ENCODE measurements around the gene MUC5AC. TPM values are rescaled to one million over a fixed set of nuclear protein-coding genes. Genes with fewer than 3 reads are reported as not detected.
"Not testable (repeated sequence)": the region's sequence is repeated elsewhere in the genome, so short reads cannot be mapped to it uniquely, and the experiment has no call there.

Gene MUC5AC
- total RNA-seq, 2 experiments from 2014 or later, result not detected

DNA sequence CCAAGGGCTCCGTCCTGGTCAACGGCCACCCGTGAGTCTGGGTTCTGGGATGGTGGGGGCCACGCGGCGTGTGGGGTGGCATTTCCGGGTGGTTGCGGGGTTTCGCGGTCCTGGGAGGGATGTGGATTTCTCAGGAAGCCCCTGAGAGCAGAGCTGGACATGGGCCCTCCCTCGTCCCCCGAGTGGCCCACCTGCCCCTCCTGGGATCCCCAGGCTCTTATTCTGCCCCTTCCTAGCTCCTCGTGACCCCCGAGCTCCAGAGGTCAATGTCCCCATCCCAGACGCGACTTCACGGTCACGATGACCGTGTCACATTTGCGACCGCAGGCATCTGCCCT, 4.4 kb downstream of the MUC5AC start:
- Mint-ChIP-seq H3K4me3 (no peak overlapping the region), H3K4me1 (no peaks in the 10 kb centered on the region), H3K27me3 (no peaks in the 10 kb centered on the region), H3K27ac (no peak overlapping the region), H3K36me3 (no peaks in the 10 kb centered on the region), H3K9me3 (no peaks in the 10 kb centered on the region)
- no peak for DNase-seq

- H3K27ac Mint-ChIP-seq, result no peak overlapping the region
- H3K36me3 Mint-ChIP-seq, result no peaks in the 10 kb centered on the region
- no peaks in the 10 kb centered on the region for H3K9me3 Mint-ChIP-seq
- DNase-seq, result no peak
- H3K4me3 Mint-ChIP-seq, result no peak overlapping the region
- H3K4me1 Mint-ChIP-seq, result no peaks in the 10 kb centered on the region
- no peaks in the 10 kb centered on the region for H3K27me3 Mint-ChIP-seq
These were observed 4.9 kb downstream of the MUC5AC start for GRCh38 chr11:1162491-1163311.

- Mint-ChIP-seq H3K27me3 (no peaks in the 10 kb centered on the region), H3K36me3 (no peaks in the 10 kb centered on the region), H3K27ac (no peak overlapping the region), H3K4me1 (no peaks in the 10 kb centered on the region), H3K4me3 (no peak overlapping the region), H3K9me3 (no peaks in the 10 kb centered on the region)
- no peak for DNase-seq
These were observed 5.7 kb downstream of the MUC5AC start for GRCh38 chr11:1163321-1163910.

GRCh38 chr11:1163911-1164735, 6.4 kb downstream of the MUC5AC start:
- Mint-ChIP-seq H3K4me1 (no peaks in the 10 kb centered on the region), H3K9me3 (no peaks in the 10 kb centered on the region), H3K27me3 (no peaks in the 10 kb centered on the region), H3K27ac (no peak overlapping the region), H3K36me3 (no peaks in the 10 kb centered on the region), H3K4me3 (no peak overlapping the region)
- DNase-seq, result no peak

- H3K27ac Mint-ChIP-seq, H3K27me3 Mint-ChIP-seq, DNase-seq, H3K9me3 Mint-ChIP-seq, H3K4me1 Mint-ChIP-seq, H3K4me3 Mint-ChIP-seq, H3K36me3 Mint-ChIP-seq: not testable (repeated sequence)
These were observed 7.1 kb downstream of the MUC5AC start for GRCh38 chr11:1164779-1165255.

GRCh38 chr11:1165256-1166041, 7.7 kb downstream of the MUC5AC start:
- no peak overlapping the region for H3K27ac Mint-ChIP-seq
- no peaks in the 10 kb centered on the region for H3K27me3 Mint-ChIP-seq
- H3K9me3 Mint-ChIP-seq, result peaks cover 5% of the 10 kb centered on the region
- no peaks in the 10 kb centered on the region for H3K4me1 Mint-ChIP-seq
- DNase-seq, result no peak
- H3K36me3 Mint-ChIP-seq, result no peaks in the 10 kb centered on the region
- H3K4me3 Mint-ChIP-seq, result no peak overlapping the region

DNA sequence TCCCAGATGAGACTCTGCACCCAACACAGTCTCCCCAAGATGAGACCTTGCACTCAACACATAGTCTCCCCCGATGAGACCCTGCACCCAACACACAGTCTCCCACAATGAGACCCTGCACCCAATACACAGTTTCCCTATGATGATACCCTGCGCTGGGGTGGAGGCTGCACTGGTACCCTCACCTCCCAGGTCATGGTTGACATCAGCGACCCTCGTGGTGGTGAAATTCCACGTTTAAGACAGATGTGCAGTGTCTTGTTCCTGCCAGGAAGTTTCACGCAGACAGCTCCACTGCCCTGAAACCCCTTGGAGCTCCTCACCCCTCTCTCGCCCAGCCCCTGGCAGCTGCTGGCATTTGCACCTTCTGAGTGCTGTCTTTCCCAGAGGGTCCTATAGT, 9.5 kb downstream of the MUC5AC start:
- Mint-ChIP-seq H3K4me1 (no peaks in the 10 kb centered on the region), H3K27me3 (no peaks in the 10 kb centered on the region)

GRCh38 chr11:1167751-1168231, 10.0 kb downstream of the MUC5AC start:
- H3K36me3 Mint-ChIP-seq, result no peaks in the 10 kb centered on the region
- H3K9me3 Mint-ChIP-seq, result peaks cover 16% of the 10 kb centered on the region
- no peak overlapping the region for H3K4me3 Mint-ChIP-seq

More for the DNA sequence above, 9.5 kb downstream of the MUC5AC start:
- Mint-ChIP-seq H3K27ac (no peak overlapping the region), H3K36me3 (no peaks in the 10 kb centered on the region), H3K9me3 (peaks cover 16% of the 10 kb centered on the region), H3K4me3 (no peak overlapping the region)
- DNase-seq, result no peak

DNA sequence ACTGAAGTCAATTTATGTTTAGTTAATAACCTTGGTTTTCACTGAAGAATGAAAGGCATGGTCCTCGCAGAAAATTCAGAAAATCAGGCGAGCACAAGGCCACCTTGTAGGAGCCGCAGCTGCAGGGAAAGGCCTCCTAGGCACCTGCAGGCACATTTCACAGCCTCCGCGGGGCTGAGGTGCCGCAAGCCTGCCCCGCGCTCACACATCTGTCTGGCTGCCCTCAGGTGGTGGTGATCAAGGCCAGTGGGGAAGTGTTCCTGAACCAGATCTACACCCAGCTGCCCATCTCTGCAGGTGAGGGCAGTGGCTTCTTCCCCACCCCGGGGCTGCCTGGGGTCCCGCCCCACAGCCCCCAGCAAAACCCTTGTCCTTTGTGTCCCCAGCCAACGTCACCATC, 10.5 kb downstream of the MUC5AC start:
- H3K27me3 Mint-ChIP-seq, result no peaks in the 10 kb centered on the region
- H3K4me3 Mint-ChIP-seq, result no peak overlapping the region
- DNase-seq, result no peak
- no peaks in the 10 kb centered on the region for H3K4me1 Mint-ChIP-seq
- H3K36me3 Mint-ChIP-seq, result no peaks in the 10 kb centered on the region
- no peak overlapping the region for H3K27ac Mint-ChIP-seq
- peaks cover 16% of the 10 kb centered on the region for H3K9me3 Mint-ChIP-seq

More at GRCh38 chr11:1167751-1168231, 10.0 kb downstream of the MUC5AC start:
- no peak for DNase-seq
- no peaks in the 10 kb centered on the region for H3K4me1 Mint-ChIP-seq
- H3K27me3 Mint-ChIP-seq, result no peaks in the 10 kb centered on the region
- no peak overlapping the region for H3K27ac Mint-ChIP-seq

DNA sequence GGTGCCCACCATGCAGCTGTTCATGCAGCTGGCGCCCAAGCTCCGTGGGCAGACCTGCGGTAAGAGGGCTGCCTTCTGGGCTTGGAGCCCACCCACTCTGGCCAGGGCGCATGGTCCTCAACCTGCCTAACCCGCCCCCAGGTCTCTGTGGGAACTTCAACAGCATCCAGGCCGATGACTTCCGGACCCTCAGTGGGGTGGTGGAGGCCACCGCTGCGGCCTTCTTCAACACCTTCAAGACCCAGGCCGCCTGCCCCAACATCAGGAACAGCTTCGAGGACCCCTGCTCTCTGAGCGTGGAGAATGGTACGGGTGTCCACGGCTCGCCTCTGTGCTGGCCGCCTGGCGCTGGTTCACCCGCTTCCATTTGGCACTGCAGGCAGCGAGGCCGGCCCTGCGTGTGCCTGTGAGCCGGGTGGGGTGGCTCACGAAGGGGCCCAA, 11.0 kb downstream of the MUC5AC start:
- H3K4me3 Mint-ChIP-seq, result no peak overlapping the region
- no peak overlapping the region for H3K27ac Mint-ChIP-seq
- H3K27me3 Mint-ChIP-seq, result no peaks in the 10 kb centered on the region
- no peaks in the 10 kb centered on the region for H3K36me3 Mint-ChIP-seq
- DNase-seq, result no peak
- H3K9me3 Mint-ChIP-seq, result peaks cover 16% of the 10 kb centered on the region
- H3K4me1 Mint-ChIP-seq, result no peaks in the 10 kb centered on the region

GRCh38 chr11:1171223-1171984, 13.7 kb downstream of the MUC5AC start:
- DNase-seq, result no peak
- no peaks in the 10 kb centered on the region for H3K4me1 Mint-ChIP-seq

DNA sequence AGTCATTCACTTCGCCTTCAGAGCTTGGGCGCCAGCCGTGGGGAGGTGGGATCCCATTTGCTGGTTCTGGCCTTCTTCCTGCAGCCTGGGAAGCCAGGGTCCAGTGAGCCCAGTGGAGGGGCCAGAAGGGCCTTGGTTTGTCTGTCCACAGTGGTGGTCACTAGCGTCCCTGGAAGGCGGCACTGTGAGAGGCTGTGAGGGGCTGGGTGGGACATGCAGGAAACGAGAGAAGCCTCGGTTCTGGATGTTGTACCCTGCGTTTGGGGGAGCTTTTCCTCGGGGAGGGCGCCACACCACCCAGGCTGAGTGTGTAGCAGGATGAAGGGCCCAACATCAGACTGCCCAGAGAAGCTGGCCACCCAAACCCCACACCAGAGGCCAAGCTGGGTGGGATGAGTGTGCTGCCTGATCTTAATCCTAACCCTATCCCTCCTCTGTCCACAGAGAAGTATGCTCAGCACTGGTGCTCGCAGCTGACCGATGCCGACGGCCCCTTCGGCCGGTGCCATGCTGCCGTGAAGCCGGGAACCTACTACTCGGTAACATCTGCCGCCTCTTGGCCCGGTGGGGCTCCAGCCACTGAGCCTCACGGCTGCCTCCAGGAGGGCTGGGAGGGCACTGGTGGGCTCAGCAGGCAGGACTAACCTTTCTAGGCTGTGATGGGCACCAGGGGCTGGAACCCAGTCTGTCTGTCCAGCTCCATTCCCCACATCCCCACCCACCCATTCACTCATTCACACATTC, 14.4 kb downstream of the MUC5AC start:
- Mint-ChIP-seq H3K4me3 (no peak overlapping the region), H3K27ac (no peak overlapping the region), H3K27me3 (no peaks in the 10 kb centered on the region), H3K4me1 (no peaks in the 10 kb centered on the region), H3K9me3 (peaks cover 20% of the 10 kb centered on the region), H3K36me3 (no peaks in the 10 kb centered on the region)
- no peak for DNase-seq

More at GRCh38 chr11:1171223-1171984, 13.7 kb downstream of the MUC5AC start:
- Mint-ChIP-seq H3K4me3 (no peak overlapping the region), H3K9me3 (peaks cover 20% of the 10 kb centered on the region), H3K27me3 (no peaks in the 10 kb centered on the region), H3K27ac (no peak overlapping the region), H3K36me3 (no peaks in the 10 kb centered on the region)

GRCh38 chr11:1172729-1173117, 15.0 kb downstream of the MUC5AC start:
- H3K27me3 Mint-ChIP-seq, result no peaks in the 10 kb centered on the region
- peaks cover 20% of the 10 kb centered on the region for H3K9me3 Mint-ChIP-seq
- no peak overlapping the region for H3K4me3 Mint-ChIP-seq
- no peak overlapping the region for H3K27ac Mint-ChIP-seq
- no peak for DNase-seq
- no peaks in the 10 kb centered on the region for H3K4me1 Mint-ChIP-seq
- no peaks in the 10 kb centered on the region for H3K36me3 Mint-ChIP-seq

Data from activated naive CD8-positive, alpha-beta T cell treated with anti-CD3 and anti-CD28 coated beads for 36 hours (primary cell).